Liver (tissue), 9 donors: Measurements from ENCODE around the gene EIF4G2. TPM values are rescaled to one million over a fixed set of nuclear protein-coding genes. Genes with fewer than 3 reads are reported as not detected.

ENCODE experiments used
- DNase-seq: peaks from one replicate; pipeline ENCODE4 v3.0.0-alpha.2; 2017; ENCODE audit warnings: low spot score
- H3K27ac ChIP-seq, 2 donors: one replicate each; pipeline ENCODE4 v1.7.0; 2013; ENCODE audit warnings: inconsistent platforms in 2 of 2, low read length in 2 of 2, control low read depth in 1 of 2, low read depth in 1 of 2, mild to moderate bottlenecking in 1 of 2
- H3K27me3 ChIP-seq, 4 donors: one replicate each; pipeline versions ENCODE4 v1.6.1 to v1.7.0; 2013; ENCODE audit warnings: low read length in 3 of 4, inconsistent platforms in 1 of 4, mild to moderate bottlenecking in 1 of 4, moderate library complexity in 1 of 4; ENCODE audit not compliant: control insufficient read depth in 4 of 4, insufficient read depth in 4 of 4
- H3K36me3 ChIP-seq, 4 donors: one replicate each; pipeline versions ENCODE4 v1.6.1 to v1.7.0; 2013; ENCODE audit warnings: low read length in 3 of 4, mild to moderate bottlenecking in 3 of 4, low read depth in 1 of 4, moderate library complexity in 1 of 4; ENCODE audit not compliant: control insufficient read depth in 4 of 4, insufficient read depth in 3 of 4
- H3K4me1 ChIP-seq, 4 donors: one replicate each; pipeline versions ENCODE4 v1.6.1 to v1.7.0; 2013; ENCODE audit warnings: low read length in 3 of 4, mild to moderate bottlenecking in 3 of 4, moderate library complexity in 1 of 4; ENCODE audit not compliant: control insufficient read depth in 4 of 4, insufficient read depth in 4 of 4
- H3K4me3 ChIP-seq, 3 donors: one replicate each; pipeline versions ENCODE4 v1.6.1 to v1.7.0; 2013; ENCODE audit warnings: low read length in 3 of 3, control low read depth in 1 of 3, low read depth in 1 of 3, mild to moderate bottlenecking in 1 of 3
- H3K9ac ChIP-seq, 2 donors: one replicate each; pipeline ENCODE4 v1.7.0; 2013; ENCODE audit warnings: low read length in 2 of 2, mild to moderate bottlenecking in 2 of 2, moderate library complexity in 2 of 2, control low read depth in 1 of 2, low read depth in 1 of 2
- H3K9me3 ChIP-seq, 4 donors: one replicate each; pipeline versions ENCODE4 v1.6.1 to v1.7.0; 2013; ENCODE audit warnings: low read length in 3 of 4; ENCODE audit not compliant: control insufficient read depth in 4 of 4
- ATF3 ChIP-seq: IDR thresholded peaks from 2 replicates; pipeline ENCODE4 v1.6.1; 2016; ENCODE audit warnings: antibody characterized with exemption
- EGR1 ChIP-seq, 2 donors: IDR thresholded peaks; 2 replicates each; pipeline ENCODE4 v1.6.1; 2016 to 2018; ENCODE audit warnings: antibody characterized with exemption in 2 of 2, low read depth in 2 of 2
- FOXA1 ChIP-seq: IDR thresholded peaks from 2 replicates; pipeline ENCODE4 v1.6.1; 2016; ENCODE audit warnings: antibody characterized with exemption
- FOXA2 ChIP-seq: IDR thresholded peaks from 2 replicates; pipeline ENCODE4 v1.6.1; 2016; ENCODE audit warnings: antibody characterized with exemption
- GABPA ChIP-seq, 2 donors: IDR thresholded peaks in 1 of 2; conservative IDR thresholded peaks in 1 of 2; 2 replicates each; pipeline ENCODE4 v1.6.1; 2016; ENCODE audit warnings: antibody characterized with exemption in 2 of 2, mild to moderate bottlenecking in 1 of 2, moderate library complexity in 1 of 2
- HNF4A ChIP-seq, 2 donors: conservative IDR thresholded peaks; 2 replicates each; pipeline ENCODE4 v1.6.1; 2016; ENCODE audit warnings: antibody characterized with exemption in 2 of 2, mild to moderate bottlenecking in 2 of 2
- HNF4G ChIP-seq: IDR thresholded peaks from 2 replicates; pipeline ENCODE4 v1.6.1; 2016; ENCODE audit warnings: antibody characterized with exemption
- JUND ChIP-seq, 2 donors: IDR thresholded peaks; 2 replicates each; pipeline ENCODE4 v1.6.1; 2016; ENCODE audit warnings: antibody characterized with exemption in 2 of 2
- NR2F2 ChIP-seq: IDR thresholded peaks from 2 replicates; pipeline ENCODE4 v1.6.1; 2016; ENCODE audit warnings: antibody characterized with exemption
- RAD21 ChIP-seq, 2 donors: IDR thresholded peaks; 2 replicates each; pipeline ENCODE4 v1.6.1; 2016; ENCODE audit warnings: antibody characterized with exemption in 2 of 2, mild to moderate bottlenecking in 2 of 2
- REST ChIP-seq: IDR thresholded peaks from 2 replicates; pipeline ENCODE4 v1.6.1; 2016; ENCODE audit warnings: antibody characterized with exemption, mild to moderate bottlenecking
- RXRA ChIP-seq, 2 donors: IDR thresholded peaks; 2 replicates each; pipeline ENCODE4 v1.6.1; 2017 to 2018; ENCODE audit warnings: antibody characterized with exemption in 2 of 2, mild to moderate bottlenecking in 1 of 2
- SP1 ChIP-seq: IDR thresholded peaks from 2 replicates; pipeline ENCODE4 v1.6.1; 2018; ENCODE audit warnings: antibody characterized with exemption, mild to moderate bottlenecking
- TAF1 ChIP-seq: conservative IDR thresholded peaks from 2 replicates; pipeline ENCODE4 v1.6.1; 2016; ENCODE audit warnings: antibody characterized with exemption, mild to moderate bottlenecking
- YY1 ChIP-seq: IDR thresholded peaks from 2 replicates; pipeline ENCODE4 v1.6.1; 2016; ENCODE audit warnings: antibody characterized with exemption, mild to moderate bottlenecking
- WGBS: extraction: QIAGEN DNeasy Blood & Tissue Kit; methylation state at CpG from one replicate; pipeline ENCODE4 v1.1.7; 2013; 5-methylcytosine and 5-hydroxymethylcytosine counted together
- polyA plus RNA-seq, 2 donors: library from polyadenylated mRNA; stranded (reverse) in 1 of 2; unstranded in 1 of 2; fragments of 200-250 nt in 1 of 2; fragments of >200 nt in 1 of 2; fragmentation: Nextera tagmentation in 1 of 2; extraction: Ambion mirVana in 1 of 2; gene quantifications; one replicate each; pipeline versions ENCODE4 v1.2.1 to v1.2.3, GENCODE V29; 2013 to 2015
- total RNA-seq, 2 donors: library from RNA; depleted of rRNA; stranded (reverse); fragments of >200 nt; gene quantifications; one replicate each; pipeline ENCODE4 v1.2.3, GENCODE V29; 2014
- TF ChIP-seq, protein P1 (sequence below): IDR thresholded peaks from 2 replicates; pipeline ENCODE4 v1.6.1; 2016; ENCODE audit warnings: antibody characterized with exemption
- TF ChIP-seq, protein P2 (sequence below): IDR thresholded peaks from 2 replicates; pipeline ENCODE4 v1.6.1; 2016; ENCODE audit warnings: antibody characterized with exemption
- TF ChIP-seq, protein P3 (sequence below): fragments of 150-350 bp; IDR thresholded peaks from 2 replicates; pipeline ENCODE4 v1.5.1; 2017; ENCODE audit warnings: improper control_type of control experiment, low read depth, low read length; ENCODE audit not compliant: missing input control
- donor health status: healthy.
- donor health status: healthy.
- donor health status: healthy.
- donor health status: healthy.
- donor health status: healthy.

Gene EIF4G2
- total and polyA plus RNA-seq, 4 donors = 126 to 268 (median 209) TPM

DNA sequence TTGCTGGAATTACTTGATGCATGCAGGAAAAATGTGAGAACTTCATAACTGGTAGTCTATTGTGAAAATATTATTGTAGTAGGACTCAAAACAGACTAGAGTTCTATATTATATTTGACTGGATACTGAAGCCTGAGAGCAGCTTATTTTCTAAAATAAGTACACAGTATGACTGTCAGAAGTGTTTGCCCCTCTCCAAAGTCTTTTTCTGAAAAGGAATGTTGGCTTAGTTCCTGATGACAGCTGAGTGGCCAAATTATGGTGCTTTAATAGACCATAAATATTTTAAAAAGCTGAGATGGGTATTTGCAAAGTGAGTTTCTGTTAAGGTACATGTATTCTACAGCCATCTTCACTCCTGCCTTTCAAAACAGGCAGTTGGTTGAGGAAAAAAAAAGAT lies 36.1 kb upstream of the EIF4G2 start:
- Histone ChIP-seq H3K4me1 (peaks cover 0 to 2% (median 0%) of the 10 kb centered on the region in 4 donors), H3K36me3 (no peaks in the 10 kb centered on the region), H3K27ac (no peak overlapping the region), H3K9me3 (no peaks in the 10 kb centered on the region), H3K27me3 (no peaks in the 10 kb centered on the region), H3K9ac (no peak overlapping the region), H3K4me3 (no peak overlapping the region)
- TF ChIP-seq JUND (IDR thresholded peaks at IDR 0.05) (no peak), ATF3 (no peak), SP1 (no peak), RXRA (IDR thresholded peaks at IDR 0.05) (no peak), NR2F2 (no peak), FOXA2 (no peak), RAD21 (IDR thresholded peaks at IDR 0.05) (no peak)
- TF ChIP-seq, protein P1, sequence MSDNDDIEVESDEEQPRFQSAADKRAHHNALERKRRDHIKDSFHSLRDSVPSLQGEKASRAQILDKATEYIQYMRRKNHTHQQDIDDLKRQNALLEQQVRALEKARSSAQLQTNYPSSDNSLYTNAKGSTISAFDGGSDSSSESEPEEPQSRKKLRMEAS = no peak
- no peak for DNase-seq

DNA sequence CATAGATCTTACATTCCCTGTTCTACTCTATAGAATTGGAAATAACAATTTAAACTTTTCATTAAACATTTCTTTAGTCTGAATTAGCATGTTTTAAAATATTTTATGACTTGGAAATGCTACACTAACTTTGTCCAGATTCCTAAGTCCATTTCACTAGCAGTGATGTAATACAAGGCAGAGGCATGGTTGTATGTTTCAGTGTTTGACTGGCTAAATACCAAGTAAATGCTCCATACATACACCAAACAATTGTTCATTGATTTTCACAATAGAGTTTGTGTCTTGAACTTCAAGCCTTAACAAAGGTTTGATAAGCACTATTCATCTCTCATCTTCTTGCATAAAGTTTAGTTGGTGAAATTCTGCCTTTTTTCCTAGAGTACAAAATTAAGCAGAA lies 35.6 kb upstream of the EIF4G2 start:
- TF ChIP-seq YY1 (no peak), NR2F2 (no peak), HNF4G (no peak), FOXA1 (no peak), EGR1 (IDR thresholded peaks at IDR 0.05; ENCODE audit: low read depth in 2 of 2) (no peak), FOXA2 (no peak), RAD21 (IDR thresholded peaks at IDR 0.05) (no peak), RXRA (IDR thresholded peaks at IDR 0.05) (no peak), TAF1 (no peak), GABPA (IDR thresholded peaks at IDR 0.05 in 1 of 2, conservative IDR thresholded peaks at IDR 0.05 in 1 of 2) (no peak), SP1 (no peak)
- TF ChIP-seq, protein P2, sequence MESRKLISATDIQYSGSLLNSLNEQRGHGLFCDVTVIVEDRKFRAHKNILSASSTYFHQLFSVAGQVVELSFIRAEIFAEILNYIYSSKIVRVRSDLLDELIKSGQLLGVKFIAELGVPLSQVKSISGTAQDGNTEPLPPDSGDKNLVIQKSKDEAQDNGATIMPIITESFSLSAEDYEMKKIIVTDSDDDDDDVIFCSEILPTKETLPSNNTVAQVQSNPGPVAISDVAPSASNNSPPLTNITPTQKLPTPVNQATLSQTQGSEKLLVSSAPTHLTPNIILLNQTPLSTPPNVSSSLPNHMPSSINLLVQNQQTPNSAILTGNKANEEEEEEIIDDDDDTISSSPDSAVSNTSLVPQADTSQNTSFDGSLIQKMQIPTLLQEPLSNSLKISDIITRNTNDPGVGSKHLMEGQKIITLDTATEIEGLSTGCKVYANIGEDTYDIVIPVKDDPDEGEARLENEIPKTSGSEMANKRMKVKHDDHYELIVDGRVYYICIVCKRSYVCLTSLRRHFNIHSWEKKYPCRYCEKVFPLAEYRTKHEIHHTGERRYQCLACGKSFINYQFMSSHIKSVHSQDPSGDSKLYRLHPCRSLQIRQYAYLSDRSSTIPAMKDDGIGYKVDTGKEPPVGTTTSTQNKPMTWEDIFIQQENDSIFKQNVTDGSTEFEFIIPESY = no peak
- TF ChIP-seq, protein P1 = no peak
- Histone ChIP-seq H3K36me3 (no peaks in the 10 kb centered on the region), H3K27me3 (no peaks in the 10 kb centered on the region), H3K4me3 (no peak overlapping the region), H3K9ac (no peak overlapping the region), H3K27ac (no peak overlapping the region), H3K4me1 (peaks cover 0 to 2% (median 0%) of the 10 kb centered on the region in 4 donors), H3K9me3 (no peaks in the 10 kb centered on the region)
- DNase-seq = no peak

- 43% methylated on average over 3 of the region's 3 CpGs for WGBS
- TF ChIP-seq EGR1 (IDR thresholded peaks at IDR 0.05; ENCODE audit: low read depth in 2 of 2) (no peak), GABPA (IDR thresholded peaks at IDR 0.05 in 1 of 2, conservative IDR thresholded peaks at IDR 0.05 in 1 of 2) (no peak), YY1 (no peak), SP1 (no peak), FOXA2 (no peak), REST (no peak), JUND (IDR thresholded peaks at IDR 0.05) (no peak), HNF4A (conservative IDR thresholded peaks at IDR 0.05) (no peak)
- TF ChIP-seq, protein P3, sequence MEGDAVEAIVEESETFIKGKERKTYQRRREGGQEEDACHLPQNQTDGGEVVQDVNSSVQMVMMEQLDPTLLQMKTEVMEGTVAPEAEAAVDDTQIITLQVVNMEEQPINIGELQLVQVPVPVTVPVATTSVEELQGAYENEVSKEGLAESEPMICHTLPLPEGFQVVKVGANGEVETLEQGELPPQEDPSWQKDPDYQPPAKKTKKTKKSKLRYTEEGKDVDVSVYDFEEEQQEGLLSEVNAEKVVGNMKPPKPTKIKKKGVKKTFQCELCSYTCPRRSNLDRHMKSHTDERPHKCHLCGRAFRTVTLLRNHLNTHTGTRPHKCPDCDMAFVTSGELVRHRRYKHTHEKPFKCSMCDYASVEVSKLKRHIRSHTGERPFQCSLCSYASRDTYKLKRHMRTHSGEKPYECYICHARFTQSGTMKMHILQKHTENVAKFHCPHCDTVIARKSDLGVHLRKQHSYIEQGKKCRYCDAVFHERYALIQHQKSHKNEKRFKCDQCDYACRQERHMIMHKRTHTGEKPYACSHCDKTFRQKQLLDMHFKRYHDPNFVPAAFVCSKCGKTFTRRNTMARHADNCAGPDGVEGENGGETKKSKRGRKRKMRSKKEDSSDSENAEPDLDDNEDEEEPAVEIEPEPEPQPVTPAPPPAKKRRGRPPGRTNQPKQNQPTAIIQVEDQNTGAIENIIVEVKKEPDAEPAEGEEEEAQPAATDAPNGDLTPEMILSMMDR = no peak
- TF ChIP-seq, protein P1 = no peak
- TF ChIP-seq, protein P2 = no peak
Observed at GRCh38 chr11:10838881-10839280, 30.2 kb upstream of the EIF4G2 start.

More at GRCh38 chr11:10838881-10839280, 30.2 kb upstream of the EIF4G2 start:
- no peak overlapping the region for H3K4me3 ChIP-seq
- H3K27me3 ChIP-seq = no peaks in the 10 kb centered on the region
- no peaks in the 10 kb centered on the region for H3K36me3 ChIP-seq
- H3K4me1 ChIP-seq = peaks cover 0 to 1% (median 0%) of the 10 kb centered on the region in 4 donors
- DNase-seq = no peak
- H3K9ac ChIP-seq = no peak overlapping the region
- H3K27ac ChIP-seq = no peak overlapping the region
- no peaks in the 10 kb centered on the region for H3K9me3 ChIP-seq
